22Rv1 (cell line): ENCODE data around the gene ASF1B.

Experiments used
- ZFX ChIP-seq: fragments of 450-650 bp; IDR thresholded peaks from 2 replicates; pipeline ENCODE4 v1.6.1; 2017; ENCODE audit warnings: antibody characterized with exemption, borderline replicate concordance
- TF ChIP-seq, protein P1 (sequence below): fragments of 450-650 bp; IDR thresholded peaks from 2 replicates; pipeline ENCODE4 v1.5.1; 2017; ENCODE audit warnings: mild to moderate bottlenecking

- TF ChIP-seq, protein P1, sequence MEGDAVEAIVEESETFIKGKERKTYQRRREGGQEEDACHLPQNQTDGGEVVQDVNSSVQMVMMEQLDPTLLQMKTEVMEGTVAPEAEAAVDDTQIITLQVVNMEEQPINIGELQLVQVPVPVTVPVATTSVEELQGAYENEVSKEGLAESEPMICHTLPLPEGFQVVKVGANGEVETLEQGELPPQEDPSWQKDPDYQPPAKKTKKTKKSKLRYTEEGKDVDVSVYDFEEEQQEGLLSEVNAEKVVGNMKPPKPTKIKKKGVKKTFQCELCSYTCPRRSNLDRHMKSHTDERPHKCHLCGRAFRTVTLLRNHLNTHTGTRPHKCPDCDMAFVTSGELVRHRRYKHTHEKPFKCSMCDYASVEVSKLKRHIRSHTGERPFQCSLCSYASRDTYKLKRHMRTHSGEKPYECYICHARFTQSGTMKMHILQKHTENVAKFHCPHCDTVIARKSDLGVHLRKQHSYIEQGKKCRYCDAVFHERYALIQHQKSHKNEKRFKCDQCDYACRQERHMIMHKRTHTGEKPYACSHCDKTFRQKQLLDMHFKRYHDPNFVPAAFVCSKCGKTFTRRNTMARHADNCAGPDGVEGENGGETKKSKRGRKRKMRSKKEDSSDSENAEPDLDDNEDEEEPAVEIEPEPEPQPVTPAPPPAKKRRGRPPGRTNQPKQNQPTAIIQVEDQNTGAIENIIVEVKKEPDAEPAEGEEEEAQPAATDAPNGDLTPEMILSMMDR: no peak
- TF ChIP-seq ZFX: no peak
These were observed 24.9 kb upstream of the ASF1B start for GRCh38 chr19:14161305-14161704.
